HG03060 (cell line): ENCODE measurements around the gene RRP36.
"Not testable (repeated sequence)": the region's sequence is repeated elsewhere in the genome, so short reads cannot be mapped to it uniquely, and the experiment has no call there.

Experiments used
- ATAC-seq: cut with Tn5 transposase; IDR thresholded peaks from one replicate; pipeline ENCODE4 v1.9.1; 2021; ENCODE audit warnings: low read depth, moderate number of reproducible peaks; ENCODE audit not compliant: unreplicated experiment

Gene RRP36

DNA sequence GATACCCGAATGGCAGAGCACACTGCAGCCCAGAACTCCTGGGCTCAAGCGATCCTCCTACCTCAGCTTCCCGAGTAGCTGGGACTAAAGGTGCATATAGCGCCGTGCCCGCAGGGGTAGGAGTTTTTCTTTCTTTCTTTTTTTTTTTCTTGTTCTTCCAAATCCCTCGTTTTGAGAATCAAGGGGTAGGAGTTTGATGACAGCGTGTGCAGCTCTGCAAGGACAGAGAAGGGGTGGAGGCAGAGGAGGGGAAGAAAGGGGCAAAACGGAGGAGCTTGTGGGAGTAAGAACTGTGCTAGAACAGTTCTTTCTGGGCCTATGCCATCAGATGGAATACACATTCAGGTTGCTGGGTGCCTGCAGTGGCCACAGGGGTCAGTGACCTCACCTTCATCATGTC, 15.3 kb downstream of the RRP36 start:
- no peak for ATAC-seq

DNA sequence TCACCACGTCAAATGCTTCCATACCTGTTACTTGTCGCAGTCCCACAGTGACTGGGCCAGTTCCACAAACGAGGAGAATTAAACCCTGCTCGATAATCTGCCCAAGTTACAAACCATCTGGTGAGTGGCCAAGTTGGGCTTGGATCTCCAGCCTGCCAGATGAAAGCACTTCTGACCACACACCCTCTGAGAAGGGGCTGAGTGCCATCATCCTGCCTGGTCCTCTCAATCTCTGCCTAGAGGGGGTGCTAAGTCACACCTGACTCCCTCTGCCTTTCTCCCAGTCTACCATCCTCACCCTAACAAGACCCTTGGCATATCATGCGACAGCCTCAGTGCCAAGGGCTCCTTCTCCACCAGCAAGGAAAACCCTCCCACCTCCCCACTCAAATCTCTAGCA, 15.8 kb downstream of the RRP36 start:
- no peak for ATAC-seq

GRCh38 chr6:43037706-43038105, 16.3 kb downstream of the RRP36 start:
- no peak for ATAC-seq

DNA sequence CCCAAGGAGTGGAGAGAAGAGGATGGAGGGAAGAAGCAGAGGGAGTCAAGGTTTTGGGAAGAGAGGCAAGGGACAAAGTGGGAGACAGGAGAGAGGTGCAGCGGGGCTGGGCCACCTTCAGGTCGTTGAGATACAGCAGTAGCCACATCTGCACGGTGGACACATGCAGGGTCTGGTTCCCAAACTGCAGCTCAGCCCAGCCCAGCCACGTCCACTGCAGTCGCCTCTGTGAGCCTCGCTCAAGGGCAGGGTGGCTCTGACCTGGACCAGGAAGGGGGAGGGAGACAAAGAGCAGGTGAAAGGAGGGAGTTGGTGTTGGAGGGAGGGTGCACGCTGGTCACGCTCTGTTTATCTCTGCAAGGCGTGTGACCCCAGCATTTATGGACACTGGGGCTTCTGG, 17.3 kb downstream of the RRP36 start:
- no peak for ATAC-seq

DNA sequence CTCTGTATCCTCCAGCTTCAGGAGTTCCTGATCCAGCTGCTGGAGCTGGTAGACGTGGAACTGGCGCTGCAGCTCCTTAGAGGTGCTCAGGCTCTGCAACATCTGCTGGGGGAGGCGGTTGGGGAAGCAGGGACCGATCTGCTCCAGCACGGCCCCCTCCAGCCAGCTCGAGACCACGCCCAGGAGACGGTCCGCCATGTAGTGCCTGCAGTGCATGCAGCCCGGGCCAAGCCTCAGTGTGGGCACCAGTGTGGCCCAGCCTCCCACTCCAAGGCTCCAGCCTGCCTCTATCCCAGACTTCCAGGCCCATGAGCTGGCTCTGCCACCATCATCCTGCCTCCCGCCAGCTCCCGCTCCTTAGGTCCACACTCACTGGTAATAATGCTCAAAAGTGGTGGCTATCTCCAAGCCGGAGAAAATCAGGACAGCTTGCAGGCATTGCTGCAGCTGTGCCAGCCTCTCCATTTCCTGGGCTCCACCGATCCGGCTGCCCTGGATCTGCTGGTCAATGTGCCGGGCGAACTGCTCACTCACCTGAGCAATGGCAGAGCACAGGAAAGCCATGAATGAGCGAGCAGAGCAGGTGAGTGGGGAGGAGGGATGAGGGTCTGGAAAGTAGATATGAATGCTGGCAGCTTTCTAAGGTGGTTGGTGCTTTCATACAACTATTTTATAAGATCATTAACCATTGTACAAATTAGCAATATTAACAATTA, 19.3 kb downstream of the RRP36 start:
- ATAC-seq = no peak

- ATAC-seq = not testable (repeated sequence)
Measured at GRCh38 chr6:43041475-43041874, 20.1 kb downstream of the RRP36 start.

GRCh38 chr6:43043310-43043709, 21.9 kb downstream of the RRP36 start:
- ATAC-seq = no peak

DNA sequence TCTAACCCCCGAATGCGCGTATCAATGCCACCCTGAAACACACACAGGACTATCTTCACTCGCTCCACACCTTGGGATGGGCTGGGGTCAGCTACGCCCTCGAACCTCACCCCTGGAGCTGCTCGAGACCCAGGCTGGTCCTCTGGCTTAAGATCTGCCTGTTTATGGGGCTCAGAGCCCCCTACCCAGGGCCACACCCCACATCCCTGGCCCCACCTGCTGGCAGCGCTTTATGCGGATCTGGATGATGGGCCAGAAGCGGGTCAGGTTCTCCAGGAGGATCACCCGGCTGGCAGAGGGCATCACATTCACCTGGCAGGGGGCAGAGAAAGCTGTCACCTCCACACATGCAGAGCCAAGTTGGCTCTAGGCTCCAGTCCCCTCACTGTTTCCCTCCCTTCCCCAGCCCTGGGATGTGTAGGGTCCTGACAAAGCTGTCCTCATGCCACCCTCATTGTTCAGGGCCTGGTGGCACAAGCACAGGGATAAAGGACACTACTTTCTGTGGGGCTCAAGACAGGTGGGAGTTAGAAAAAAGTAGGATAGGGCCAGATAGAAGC, 24.0 kb downstream of the RRP36 start:
- ATAC-seq = no peak

DNA sequence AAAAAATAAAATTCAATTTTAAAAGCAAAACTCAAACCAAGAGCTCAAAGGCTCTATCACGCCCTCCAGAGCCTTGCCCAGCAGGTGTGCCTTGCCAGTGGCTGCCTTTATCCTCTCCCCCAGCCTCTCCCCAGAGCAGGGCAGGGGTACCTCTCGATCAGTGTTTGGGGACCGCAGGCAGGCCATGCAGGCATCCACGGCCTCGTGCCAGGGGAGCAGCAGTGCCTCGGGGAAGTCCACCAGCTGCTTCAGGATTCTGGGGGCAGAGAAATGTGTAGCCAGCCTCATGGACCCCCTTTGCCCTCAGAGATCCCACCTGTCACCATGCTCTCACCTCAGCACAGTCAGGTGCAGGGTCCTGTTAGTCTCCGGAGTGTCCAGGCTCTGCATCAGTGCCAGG, 26.6 kb downstream of the RRP36 start:
- no peak for ATAC-seq

DNA sequence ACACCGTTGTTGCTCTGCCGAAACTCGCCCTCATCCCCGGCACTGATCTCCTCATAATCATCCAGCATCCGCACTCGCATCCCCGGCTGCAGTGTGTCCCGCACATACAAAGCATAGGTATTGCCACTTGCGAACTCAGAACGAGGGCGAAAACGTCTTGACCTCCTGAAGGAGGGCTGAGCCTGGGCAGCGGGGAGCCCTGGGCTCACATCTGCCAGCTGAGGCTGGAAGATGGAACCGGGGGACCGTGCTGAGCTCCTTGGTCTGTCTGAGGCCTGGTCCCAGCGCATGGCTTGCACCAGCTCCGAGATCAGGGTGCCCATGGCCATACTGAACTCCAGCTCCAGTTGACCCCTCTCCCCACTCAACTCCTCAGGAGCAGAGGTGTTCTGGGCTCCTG, 29.6 kb downstream of the RRP36 start:
- no peak for ATAC-seq

- ATAC-seq = no peak
Measured at GRCh38 chr6:43052225-43052841, 30.9 kb downstream of the RRP36 start.

DNA sequence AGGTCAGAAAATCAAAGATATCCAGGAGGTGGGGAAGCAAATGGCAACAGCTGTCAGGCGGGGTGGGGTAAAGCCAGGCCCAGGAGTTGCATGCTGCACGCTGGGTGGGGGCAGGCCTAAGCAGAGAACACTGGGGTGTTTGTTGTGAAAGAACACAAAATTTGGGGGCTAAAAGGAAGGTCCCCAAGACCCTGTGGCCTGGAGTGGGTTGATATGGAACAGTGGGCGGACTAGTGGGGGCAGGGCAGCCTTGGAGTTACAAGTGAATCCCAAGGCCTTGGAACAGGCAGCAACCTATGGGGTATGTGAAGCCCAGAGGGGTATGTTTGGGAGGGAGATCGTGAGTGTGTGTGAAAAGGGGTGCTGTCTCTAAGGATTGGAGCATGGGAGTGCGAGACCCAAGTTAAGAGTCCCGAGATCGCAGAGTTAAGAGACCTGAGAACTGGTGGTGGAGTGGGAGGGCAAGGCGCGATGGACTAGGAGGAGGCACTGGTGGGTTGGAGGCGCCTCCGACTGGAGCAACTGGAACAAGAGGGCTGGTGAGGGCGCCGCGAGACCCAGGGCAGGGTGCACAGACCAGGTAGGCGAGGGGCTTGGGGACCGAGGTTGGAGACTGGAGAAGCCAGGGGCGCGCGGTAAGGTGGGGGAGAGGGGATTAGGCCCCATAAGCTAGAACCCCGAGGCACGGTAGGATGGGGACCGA, 31.6 kb downstream of the RRP36 start:
- ATAC-seq = no peak

DNA sequence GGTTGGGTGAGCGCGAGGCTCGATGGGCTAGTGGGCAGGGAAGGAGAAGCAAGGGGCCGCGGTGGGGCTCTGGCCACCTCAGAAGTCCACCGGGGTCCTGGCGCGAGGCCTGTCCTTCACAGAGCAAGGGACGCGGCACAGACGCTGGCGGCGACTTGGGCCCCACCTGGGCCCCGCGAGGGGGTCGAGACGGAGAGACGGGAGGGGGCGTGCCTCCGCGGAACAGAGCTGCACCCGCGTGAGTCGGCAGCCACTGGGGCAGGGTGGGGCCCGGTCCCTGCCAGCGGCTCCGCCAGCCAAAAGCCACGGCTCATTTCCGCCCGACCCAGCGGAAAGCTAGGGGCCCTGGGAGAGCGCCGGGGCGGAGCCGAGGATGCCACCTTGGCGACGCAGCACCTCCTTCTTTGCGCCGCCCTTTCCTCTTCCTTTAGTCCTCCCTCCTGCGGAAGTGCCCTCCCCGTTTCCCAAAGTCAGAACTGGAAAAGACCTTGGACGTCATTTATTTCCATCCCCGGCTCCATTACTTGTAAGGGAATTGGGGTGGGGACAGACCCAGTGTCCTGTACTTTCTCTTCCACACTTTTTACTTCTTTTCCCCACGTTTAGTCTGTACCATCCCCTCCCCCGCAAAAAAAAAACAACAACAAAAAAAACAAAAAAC, 32.3 kb downstream of the RRP36 start, which contains the start of gene CUL7:
CUL7 (minus strand) TSS at position 307 of the 661 bp plus-strand sequence. CDS start 1,063 bp downstream, outside the sequence.
- peak; percentile 62 for ATAC-seq

- ATAC-seq = no peak
Measured at GRCh38 chr6:43054206-43054943, 33.0 kb downstream of the RRP36 start.

GRCh38 chr6:43055966-43056365, 34.5 kb downstream of the RRP36 start:
- ATAC-seq = no peak

- ATAC-seq = no peak
Measured at GRCh38 chr6:43058531-43058930, 37.1 kb downstream of the RRP36 start.

GRCh38 chr6:43059168-43060033, 38.0 kb downstream of the RRP36 start, which contains the start of the genes KLC4 and MRPL2:
Gene KLC4, plus strand, starts transcription at chr6:43059631. Its CDS starts 1,705 bp downstream, at chr6:43061336.
Gene MRPL2, minus strand, starts transcription at chr6:43059434. Its CDS starts 53 bp downstream, at chr6:43059381.
- peak; percentile 85 for ATAC-seq

DNA sequence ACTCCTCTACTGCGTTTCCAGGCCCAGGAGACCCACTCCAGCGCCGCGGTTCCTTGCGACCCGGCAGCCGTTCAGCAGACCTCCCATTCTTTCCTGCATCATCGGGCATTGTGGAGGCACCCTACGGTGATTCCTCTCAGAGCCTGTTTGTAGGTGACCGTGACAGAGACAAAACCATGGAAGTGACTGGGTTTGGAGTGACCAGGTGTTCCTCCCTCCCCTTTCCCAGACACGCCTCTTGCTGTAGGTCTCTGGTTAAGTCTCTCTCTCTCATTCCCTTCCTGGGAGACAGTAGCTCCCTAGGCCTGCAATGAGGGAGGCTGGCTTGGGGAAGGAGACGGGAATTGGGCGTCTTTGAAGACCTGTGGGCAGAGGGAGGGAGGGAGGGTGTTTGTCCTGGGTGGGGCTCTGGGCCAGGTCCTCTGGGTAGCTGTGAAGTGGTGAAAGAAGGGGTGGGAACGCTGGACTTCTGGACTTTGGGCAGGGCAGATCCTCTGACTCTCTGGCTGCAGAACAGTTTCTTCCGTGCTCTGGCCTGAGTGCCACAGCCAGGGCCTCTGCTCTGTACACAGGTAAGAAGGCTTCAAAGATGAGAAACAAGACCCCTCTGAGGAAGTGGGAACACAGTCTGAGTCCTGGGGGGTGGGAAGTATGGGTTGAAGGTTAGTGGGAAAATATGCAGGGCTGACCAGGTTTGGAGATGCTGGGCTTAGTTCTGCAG, 38.8 kb downstream of the RRP36 start:
- no peak for ATAC-seq
